ENCODE results near the gene UNCX. TPM values are rescaled to one million over a fixed set of nuclear protein-coding genes. Genes with fewer than 3 reads are reported as not detected.

UNCX gene
- total and polyA plus RNA-seq, 3 donors from 2014 or later = 0.24 TPM; not detected in 2

GRCh38 chr7:1238931-1239802 lies 6.5 kb downstream of the UNCX start:
- DNase-seq = no peak
- H3K4me1 ChIP-seq = no peaks in the 10 kb centered on the region
- 13 to 18% methylated on average over 26 to 27 of the region's 27 CpGs for WGBS, 2 donors
- no peak overlapping the region for H3K4me3 ChIP-seq
- no peaks in the 10 kb centered on the region for H3K27me3 ChIP-seq
- TF ChIP-seq POLR2A (IDR thresholded peaks at IDR 0.05) (no peak), CTCF (IDR thresholded peaks at IDR 0.05) (no peak)
- no peaks in the 10 kb centered on the region for H3K9me3 ChIP-seq
- H3K27ac ChIP-seq = no peak overlapping the region
- no peaks in the 10 kb centered on the region for H3K36me3 ChIP-seq (ENCODE audit: low read depth, missing control alignments)
- intact Hi-C loops (cut with DNase I; ENCODE audit: low total_unique reads) = no loop called here

GRCh38 chr7:1239803-1240516 lies 7.3 kb downstream of the UNCX start:
- Histone ChIP-seq H3K27ac (no peak overlapping the region), H3K9me3 (no peaks in the 10 kb centered on the region), H3K4me1 (no peaks in the 10 kb centered on the region), H3K4me3 (no peak overlapping the region), H3K27me3 (no peaks in the 10 kb centered on the region), H3K36me3 (ENCODE audit: low read depth, missing control alignments) (no peaks in the 10 kb centered on the region)
- intact Hi-C loops (cut with DNase I; ENCODE audit: low total_unique reads) = no loop called here
- WGBS, 2 donors = 7% methylated on average over 22 to 29 of the region's 29 CpGs
- TF ChIP-seq CTCF (IDR thresholded peaks at IDR 0.05) = no peak
- no peak for TF ChIP-seq POLR2A (IDR thresholded peaks at IDR 0.05)
- DNase-seq = no peak

GRCh38 chr7:1240517-1241257 lies 8.0 kb downstream of the UNCX start:
- no peak for TF ChIP-seq POLR2A (IDR thresholded peaks at IDR 0.05)
- no peak for TF ChIP-seq CTCF (IDR thresholded peaks at IDR 0.05)
- no peaks in the 10 kb centered on the region for H3K4me1 ChIP-seq

GRCh38 chr7:1241258-1241602 lies 8.6 kb downstream of the UNCX start:
- H3K36me3 ChIP-seq (ENCODE audit: low read depth, missing control alignments) = no peaks in the 10 kb centered on the region
- no peaks in the 10 kb centered on the region for H3K4me1 ChIP-seq
- H3K27me3 ChIP-seq = no peaks in the 10 kb centered on the region
- intact Hi-C loops (cut with DNase I; ENCODE audit: low total_unique reads) = no loop called here
- no peak overlapping the region for H3K27ac ChIP-seq
- DNase-seq = no peak
- WGBS, 2 donors = 2% methylated on average over 25 of the region's 38 CpGs; no CpG with 5 or more reads in 1 of the 2 donors
- H3K9me3 ChIP-seq = no peaks in the 10 kb centered on the region
- TF ChIP-seq CTCF (IDR thresholded peaks at IDR 0.05) (no peak), POLR2A (IDR thresholded peaks at IDR 0.05) (no peak)
- H3K4me3 ChIP-seq = no peak overlapping the region

More at GRCh38 chr7:1240517-1241257, 8.0 kb downstream of the UNCX start:
- H3K27ac ChIP-seq = no peak overlapping the region
- no peaks in the 10 kb centered on the region for H3K36me3 ChIP-seq (ENCODE audit: low read depth, missing control alignments)
- no peak overlapping the region for H3K4me3 ChIP-seq
- intact Hi-C loops (cut with DNase I; ENCODE audit: low total_unique reads) = no loop called here
- DNase-seq = no peak
- no peaks in the 10 kb centered on the region for H3K27me3 ChIP-seq
- WGBS, 2 donors = 6 to 15% methylated on average over 21 to 40 of the region's 40 CpGs
- H3K9me3 ChIP-seq = no peaks in the 10 kb centered on the region

All from testis (tissue), 3 donors.